Osteocyte (in vitro differentiated cells): Measurements from ENCODE around the gene ZRANB1. TPM values are rescaled to one million over a fixed set of nuclear protein-coding genes. Genes with fewer than 3 reads are reported as not detected.

Source experiments
- DNase-seq: peaks from one replicate; pipeline ENCODE4 v3.0.0; 2021; ENCODE audit warnings: mixed read lengths; ENCODE audit not compliant: unreplicated experiment; ENCODE audit errors: extremely low spot score
- H3K27ac Mint-ChIP-seq: one replicate; pipeline ENCODE4 v1.8.0; 2021; ENCODE audit warnings: mild to moderate bottlenecking, mixed read lengths; ENCODE audit not compliant: unreplicated experiment
- H3K27me3 Mint-ChIP-seq: one replicate; pipeline ENCODE4 v1.8.0; 2021; ENCODE audit warnings: mixed read lengths; ENCODE audit not compliant: unreplicated experiment
- H3K36me3 Mint-ChIP-seq: one replicate; pipeline ENCODE4 v1.8.0; 2021; ENCODE audit warnings: mixed read lengths; ENCODE audit not compliant: unreplicated experiment
- H3K4me1 Mint-ChIP-seq: one replicate; pipeline ENCODE4 v1.8.0; 2021; ENCODE audit warnings: mixed read lengths; ENCODE audit not compliant: unreplicated experiment
- H3K4me3 Mint-ChIP-seq: one replicate; pipeline ENCODE4 v1.8.0; 2021; ENCODE audit warnings: mild to moderate bottlenecking, moderate library complexity, mixed read lengths; ENCODE audit not compliant: unreplicated experiment
- H3K9me3 Mint-ChIP-seq: one replicate; pipeline ENCODE4 v1.8.0; 2021; ENCODE audit warnings: mixed read lengths; ENCODE audit not compliant: unreplicated experiment
- CTCF ChIP-seq: fragments of 200-600 bp; sonication (generic); IDR thresholded peaks from 2 replicates; pipeline ENCODE4 v1.5.0; 2021; ENCODE audit warnings: antibody characterized with exemption, mild to moderate bottlenecking, moderate library complexity
- total RNA-seq: library from RNA; stranded (reverse); gene quantifications from 2 replicates; pipeline ENCODE4 v1.2.1, GENCODE V29; 2021

Gene ZRANB1
- total RNA-seq, 1 donor from 2014 or later: 26.8 TPM

- peak; percentile 83 for DNase-seq
- Mint-ChIP-seq H3K27me3 (no peaks in the 10 kb centered on the region), H3K36me3 (peaks cover 15% of the 10 kb centered on the region), H3K4me3 (no peak overlapping the region), H3K9me3 (no peaks in the 10 kb centered on the region), H3K27ac (no peak overlapping the region), H3K4me1 (peaks cover 33% of the 10 kb centered on the region)
- TF ChIP-seq CTCF: peak; percentile 16
These were observed 61.4 kb downstream of the ZRANB1 start for GRCh38 chr10:125003146-125003900.

- no peak for TF ChIP-seq CTCF
- H3K27ac Mint-ChIP-seq: no peak overlapping the region
- H3K4me3 Mint-ChIP-seq: no peak overlapping the region
- H3K27me3 Mint-ChIP-seq: no peaks in the 10 kb centered on the region
- H3K9me3 Mint-ChIP-seq: no peaks in the 10 kb centered on the region
- peak; percentile 65 for DNase-seq
- peaks cover 40% of the 10 kb centered on the region for H3K4me1 Mint-ChIP-seq
- H3K36me3 Mint-ChIP-seq: peaks cover 15% of the 10 kb centered on the region
These were observed 62.1 kb downstream of the ZRANB1 start for GRCh38 chr10:125003901-125004467.

- no peak for DNase-seq
- Mint-ChIP-seq H3K4me3 (no peak overlapping the region), H3K27ac (no peak overlapping the region), H3K4me1 (peaks cover 34% of the 10 kb centered on the region), H3K27me3 (no peaks in the 10 kb centered on the region), H3K36me3 (peaks cover 10% of the 10 kb centered on the region), H3K9me3 (no peaks in the 10 kb centered on the region)
- TF ChIP-seq CTCF: no peak
These were observed 62.8 kb downstream of the ZRANB1 start for GRCh38 chr10:125004571-125005311.

GRCh38 chr10:125005312-125006187, 63.6 kb downstream of the ZRANB1 start:
- no peak for TF ChIP-seq CTCF
- H3K27ac Mint-ChIP-seq: peak overlapping the region; percentile 41
- no peak for DNase-seq

More at GRCh38 chr10:125005312-125006187, 63.6 kb downstream of the ZRANB1 start:
- peaks cover 9% of the 10 kb centered on the region for H3K36me3 Mint-ChIP-seq
- no peak overlapping the region for H3K4me3 Mint-ChIP-seq
- H3K27me3 Mint-ChIP-seq: no peaks in the 10 kb centered on the region
- peaks cover 32% of the 10 kb centered on the region for H3K4me1 Mint-ChIP-seq
- H3K9me3 Mint-ChIP-seq: no peaks in the 10 kb centered on the region
